A673 (cell line): ENCODE results near the gene USP10.

ENCODE experiments used
- EZH2 ChIP-seq: fragments of 200-600 bp; sonication (generic); IDR thresholded peaks from 2 replicates; pipeline ENCODE4 v1.6.1; 2017; ENCODE audit warnings: borderline replicate concordance, low read depth, mild to moderate bottlenecking, mixed read lengths, antibody characterized with exemption, low read length; ENCODE audit not compliant: poor library complexity, severe bottlenecking
- TF ChIP-seq, protein P1 (sequence below): fragments of 300-800, 200-600 bp; sonication (generic); conservative IDR thresholded peaks from 2 replicates; pipeline ENCODE4 v1.5.1; 2017; ENCODE audit warnings: low read depth, mild to moderate bottlenecking, antibody characterized with exemption, low read length, moderate library complexity, mixed read lengths

DNA sequence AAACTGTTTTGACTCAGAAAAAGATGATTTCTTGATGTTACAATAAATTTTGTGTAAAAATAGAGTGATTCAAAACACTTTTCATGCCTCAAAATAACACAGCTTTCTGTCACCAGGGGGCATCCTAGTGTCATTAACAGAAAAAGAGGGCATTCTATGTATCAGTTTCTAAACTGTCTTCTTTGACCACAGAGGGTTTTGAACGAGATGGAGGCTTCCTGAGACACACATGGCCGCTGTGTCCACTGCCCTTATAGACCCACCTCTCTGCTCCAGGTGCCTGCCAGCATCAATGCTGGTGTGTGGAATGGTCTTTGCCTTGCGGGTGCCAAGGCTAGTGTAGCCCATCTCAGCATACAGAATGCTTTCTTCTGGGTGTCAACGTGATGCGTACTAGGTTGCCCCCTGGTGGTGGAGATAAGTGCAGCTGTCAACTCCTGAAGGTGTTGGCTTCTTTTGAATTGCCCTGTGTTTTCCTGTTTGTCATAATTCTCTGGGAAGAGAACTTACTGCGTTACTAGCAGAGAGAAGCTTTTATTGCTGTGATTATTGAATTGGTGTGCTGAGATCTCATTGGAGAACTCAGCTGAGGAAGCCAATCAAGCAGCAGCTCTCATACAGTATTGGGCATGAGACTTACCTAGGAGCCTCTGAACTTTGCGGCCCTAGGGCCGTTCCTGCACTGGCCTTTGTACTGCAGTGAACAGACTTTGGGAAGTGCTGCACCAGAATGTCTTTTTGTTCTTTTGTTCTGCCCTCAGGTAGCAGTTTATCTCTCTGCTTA, 38.6 kb downstream of the USP10 start:
- TF ChIP-seq, protein P1, sequence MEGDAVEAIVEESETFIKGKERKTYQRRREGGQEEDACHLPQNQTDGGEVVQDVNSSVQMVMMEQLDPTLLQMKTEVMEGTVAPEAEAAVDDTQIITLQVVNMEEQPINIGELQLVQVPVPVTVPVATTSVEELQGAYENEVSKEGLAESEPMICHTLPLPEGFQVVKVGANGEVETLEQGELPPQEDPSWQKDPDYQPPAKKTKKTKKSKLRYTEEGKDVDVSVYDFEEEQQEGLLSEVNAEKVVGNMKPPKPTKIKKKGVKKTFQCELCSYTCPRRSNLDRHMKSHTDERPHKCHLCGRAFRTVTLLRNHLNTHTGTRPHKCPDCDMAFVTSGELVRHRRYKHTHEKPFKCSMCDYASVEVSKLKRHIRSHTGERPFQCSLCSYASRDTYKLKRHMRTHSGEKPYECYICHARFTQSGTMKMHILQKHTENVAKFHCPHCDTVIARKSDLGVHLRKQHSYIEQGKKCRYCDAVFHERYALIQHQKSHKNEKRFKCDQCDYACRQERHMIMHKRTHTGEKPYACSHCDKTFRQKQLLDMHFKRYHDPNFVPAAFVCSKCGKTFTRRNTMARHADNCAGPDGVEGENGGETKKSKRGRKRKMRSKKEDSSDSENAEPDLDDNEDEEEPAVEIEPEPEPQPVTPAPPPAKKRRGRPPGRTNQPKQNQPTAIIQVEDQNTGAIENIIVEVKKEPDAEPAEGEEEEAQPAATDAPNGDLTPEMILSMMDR: peak; percentile 96
- TF ChIP-seq EZH2: no peak
